HL-60/S4 treated with retinoic acid at 250 ng/mL for 4 days and 3 days (cell line): ENCODE results near the gene KCNJ3.
"Not testable (repeated sequence)": the region's sequence is repeated elsewhere in the genome, so short reads cannot be mapped to it uniquely, and the experiment has no call there.

Experiments
- in situ Hi-C: fragments of 300-500 bp; cut with MboI; formaldehyde crosslinking; loops from 2 replicates; pipeline ENCODE4 v1.7.0; 2022; ENCODE audit warnings: low sequenced_read_pairs

KCNJ3 gene

GRCh38 chr2:154837035-154837434 is 138.5 kb downstream of the KCNJ3 start:
- in situ Hi-C loops, result no loop called here

GRCh38 chr2:154844513-154844912 is 146.0 kb downstream of the KCNJ3 start:
- in situ Hi-C loops, result no loop called here

- in situ Hi-C loops, result no loop called here
Observed at GRCh38 chr2:154846842-154847241, 148.3 kb downstream of the KCNJ3 start.

- in situ Hi-C loops, result no loop called here
Observed at GRCh38 chr2:154849482-154849881, 151.0 kb downstream of the KCNJ3 start.

- in situ Hi-C loops, result no loop called here
Observed at GRCh38 chr2:154850532-154850931, 152.0 kb downstream of the KCNJ3 start.

GRCh38 chr2:154855138-154855537 is 156.6 kb downstream of the KCNJ3 start:
- in situ Hi-C loops, result no loop called here

GRCh38 chr2:154867151-154867550 is 168.7 kb downstream of the KCNJ3 start:
- in situ Hi-C loops, result not testable (repeated sequence)

GRCh38 chr2:154875999-154876398 is 177.5 kb downstream of the KCNJ3 start:
- in situ Hi-C loops, result no loop called here

- in situ Hi-C loops, result no loop called here
Observed at GRCh38 chr2:154882725-154883124, 184.2 kb downstream of the KCNJ3 start.

GRCh38 chr2:154886316-154886715 is 187.8 kb downstream of the KCNJ3 start:
- in situ Hi-C loops, result no loop called here

GRCh38 chr2:154898269-154898668 is 199.8 kb downstream of the KCNJ3 start:
- in situ Hi-C loops, result no loop called here

- in situ Hi-C loops, result no loop called here
Observed at GRCh38 chr2:154901063-154901462, 202.6 kb downstream of the KCNJ3 start.
